Stomach (tissue), 4 donors: Measurements from ENCODE around the gene ASIC2.

Source experiments
- EP300 ChIP-seq: sonication (generic); formaldehyde crosslinking; IDR thresholded peaks from one replicate; pipeline ENCODE4 v1.6.1; 2017; ENCODE audit warnings: antibody characterized with exemption
- POLR2A ChIP-seq, 4 donors: fragments of 450-650 bp; IDR thresholded peaks; one replicate each; pipeline ENCODE4 v1.6.1; 2016; ENCODE audit warnings: antibody characterized with exemption in 4 of 4, control low read depth in 2 of 4, mild to moderate bottlenecking in 1 of 4, moderate library complexity in 1 of 4
- TF ChIP-seq, protein P1 (sequence below), 7 experiments: fragments of 450-650 bp in 4 of 7; fragments of 200-600 bp in 3 of 7; sonication (generic) in 3 of 7; IDR thresholded peaks; one replicate each; pipeline ENCODE4 v1.5.1; 2016 to 2019; ENCODE audit warnings: antibody characterized with exemption in 7 of 7, control low read depth in 2 of 7, mild to moderate bottlenecking in 1 of 7

GRCh38 chr17:33017366-33017765, 275.7 kb downstream of the ASIC2 start:
- TF ChIP-seq, protein P1, sequence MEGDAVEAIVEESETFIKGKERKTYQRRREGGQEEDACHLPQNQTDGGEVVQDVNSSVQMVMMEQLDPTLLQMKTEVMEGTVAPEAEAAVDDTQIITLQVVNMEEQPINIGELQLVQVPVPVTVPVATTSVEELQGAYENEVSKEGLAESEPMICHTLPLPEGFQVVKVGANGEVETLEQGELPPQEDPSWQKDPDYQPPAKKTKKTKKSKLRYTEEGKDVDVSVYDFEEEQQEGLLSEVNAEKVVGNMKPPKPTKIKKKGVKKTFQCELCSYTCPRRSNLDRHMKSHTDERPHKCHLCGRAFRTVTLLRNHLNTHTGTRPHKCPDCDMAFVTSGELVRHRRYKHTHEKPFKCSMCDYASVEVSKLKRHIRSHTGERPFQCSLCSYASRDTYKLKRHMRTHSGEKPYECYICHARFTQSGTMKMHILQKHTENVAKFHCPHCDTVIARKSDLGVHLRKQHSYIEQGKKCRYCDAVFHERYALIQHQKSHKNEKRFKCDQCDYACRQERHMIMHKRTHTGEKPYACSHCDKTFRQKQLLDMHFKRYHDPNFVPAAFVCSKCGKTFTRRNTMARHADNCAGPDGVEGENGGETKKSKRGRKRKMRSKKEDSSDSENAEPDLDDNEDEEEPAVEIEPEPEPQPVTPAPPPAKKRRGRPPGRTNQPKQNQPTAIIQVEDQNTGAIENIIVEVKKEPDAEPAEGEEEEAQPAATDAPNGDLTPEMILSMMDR (IDR thresholded peaks at IDR 0.05): no peak
- TF ChIP-seq POLR2A (IDR thresholded peaks at IDR 0.05) (no peak), EP300 (no peak)
